ENCODE data around the gene SNX9. TPM values are rescaled to one million over a fixed set of nuclear protein-coding genes. Genes with fewer than 3 reads are reported as not detected.

SNX9 gene
- total RNA-seq, 4 donors from 2014 or later, result 29.4 to 44.9 (median 33.3) TPM

- no peak for DNase-seq
Observed at GRCh38 chr6:157962601-157963302, 139.7 kb downstream of the SNX9 start.

DNA sequence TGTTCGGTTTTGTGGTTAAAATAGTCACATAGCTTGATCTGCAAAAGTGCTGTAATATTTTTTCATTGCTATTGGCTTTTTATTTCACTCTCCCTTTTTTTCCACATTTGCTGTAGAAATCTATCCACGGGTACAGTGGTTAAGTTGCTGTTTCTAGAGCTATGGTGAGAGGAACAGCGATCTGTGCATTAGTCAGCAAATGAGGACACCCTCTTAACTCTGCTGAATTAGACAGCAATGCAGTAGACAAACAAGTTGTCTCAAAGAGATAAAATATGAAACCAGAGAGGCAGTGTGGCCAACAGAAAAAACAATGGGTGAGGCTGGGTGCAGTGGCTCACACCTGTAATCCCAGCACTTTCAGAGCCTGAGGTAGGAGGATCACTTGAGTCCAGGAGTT lies 141.1 kb downstream of the SNX9 start:
- Histone ChIP-seq H3K9me3 (no peaks in the 10 kb centered on the region), H3K4me3 (no peak overlapping the region), H3K4me1 (no peaks in the 10 kb centered on the region), H3K27me3 (no peaks in the 10 kb centered on the region), H3K36me3 (no peaks in the 10 kb centered on the region), H3K27ac (no peak overlapping the region)
- in situ Hi-C loops (cut with MboI; ENCODE audit: low sequenced_read_pairs in 4 of 4) (no loop called here), intact Hi-C loops (cut with DNase I; ENCODE audit: low total_unique reads) (no loop called here)
- no peak for ATAC-seq
- TF ChIP-seq, protein P1, sequence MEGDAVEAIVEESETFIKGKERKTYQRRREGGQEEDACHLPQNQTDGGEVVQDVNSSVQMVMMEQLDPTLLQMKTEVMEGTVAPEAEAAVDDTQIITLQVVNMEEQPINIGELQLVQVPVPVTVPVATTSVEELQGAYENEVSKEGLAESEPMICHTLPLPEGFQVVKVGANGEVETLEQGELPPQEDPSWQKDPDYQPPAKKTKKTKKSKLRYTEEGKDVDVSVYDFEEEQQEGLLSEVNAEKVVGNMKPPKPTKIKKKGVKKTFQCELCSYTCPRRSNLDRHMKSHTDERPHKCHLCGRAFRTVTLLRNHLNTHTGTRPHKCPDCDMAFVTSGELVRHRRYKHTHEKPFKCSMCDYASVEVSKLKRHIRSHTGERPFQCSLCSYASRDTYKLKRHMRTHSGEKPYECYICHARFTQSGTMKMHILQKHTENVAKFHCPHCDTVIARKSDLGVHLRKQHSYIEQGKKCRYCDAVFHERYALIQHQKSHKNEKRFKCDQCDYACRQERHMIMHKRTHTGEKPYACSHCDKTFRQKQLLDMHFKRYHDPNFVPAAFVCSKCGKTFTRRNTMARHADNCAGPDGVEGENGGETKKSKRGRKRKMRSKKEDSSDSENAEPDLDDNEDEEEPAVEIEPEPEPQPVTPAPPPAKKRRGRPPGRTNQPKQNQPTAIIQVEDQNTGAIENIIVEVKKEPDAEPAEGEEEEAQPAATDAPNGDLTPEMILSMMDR (IDR thresholded peaks at IDR 0.05 in 4 of 5, conservative IDR thresholded peaks at IDR 0.05 in 1 of 5), result no peak
- TF ChIP-seq POLR2A (IDR thresholded peaks at IDR 0.05), result no peak
- DNase-seq, result no peak

More at GRCh38 chr6:157962601-157963302, 139.7 kb downstream of the SNX9 start:
- in situ Hi-C loops (cut with MboI; ENCODE audit: low sequenced_read_pairs in 4 of 4) (no loop called here), intact Hi-C loops (cut with DNase I; ENCODE audit: low total_unique reads) (no loop called here)
- Histone ChIP-seq H3K27me3 (no peaks in the 10 kb centered on the region), H3K27ac (no peak overlapping the region), H3K4me3 (no peak overlapping the region), H3K4me1 (no peaks in the 10 kb centered on the region), H3K9me3 (peaks cover 0 to 4% (median 0%) of the 10 kb centered on the region in 3 donors), H3K36me3 (no peaks in the 10 kb centered on the region)
- TF ChIP-seq, protein P1 (IDR thresholded peaks at IDR 0.05 in 4 of 5, conservative IDR thresholded peaks at IDR 0.05 in 1 of 5), result no peak
- TF ChIP-seq POLR2A (IDR thresholded peaks at IDR 0.05), result no peak
- ATAC-seq, result no peak

GRCh38 chr6:157965387-157965786 lies 142.3 kb downstream of the SNX9 start:
- Histone ChIP-seq H3K9me3 (no peaks in the 10 kb centered on the region), H3K27ac (no peak overlapping the region), H3K36me3 (no peaks in the 10 kb centered on the region), H3K4me3 (no peak overlapping the region), H3K27me3 (no peaks in the 10 kb centered on the region), H3K4me1 (no peaks in the 10 kb centered on the region)
- in situ Hi-C loops (cut with MboI; ENCODE audit: low sequenced_read_pairs in 4 of 4) (no loop called here), intact Hi-C loops (cut with DNase I; ENCODE audit: low total_unique reads) (no loop called here)
- DNase-seq, result no peak
- no peak for TF ChIP-seq POLR2A (IDR thresholded peaks at IDR 0.05)
- TF ChIP-seq, protein P1 (IDR thresholded peaks at IDR 0.05 in 4 of 5, conservative IDR thresholded peaks at IDR 0.05 in 1 of 5), result no peak
- no peak for ATAC-seq

GRCh38 chr6:157966589-157966977 lies 143.5 kb downstream of the SNX9 start:
- H3K27ac ChIP-seq, result no peak overlapping the region
- H3K27me3 ChIP-seq, result no peaks in the 10 kb centered on the region
- no peak for ATAC-seq
- in situ Hi-C loops (cut with MboI; ENCODE audit: low sequenced_read_pairs in 4 of 4) (no loop called here), intact Hi-C loops (cut with DNase I; ENCODE audit: low total_unique reads) (no loop called here)
- no peak for DNase-seq
- no peaks in the 10 kb centered on the region for H3K9me3 ChIP-seq
- no peaks in the 10 kb centered on the region for H3K4me1 ChIP-seq
- no peak overlapping the region for H3K4me3 ChIP-seq
- no peaks in the 10 kb centered on the region for H3K36me3 ChIP-seq
- TF ChIP-seq POLR2A (IDR thresholded peaks at IDR 0.05), result no peak
- TF ChIP-seq, protein P1 (IDR thresholded peaks at IDR 0.05 in 4 of 5, conservative IDR thresholded peaks at IDR 0.05 in 1 of 5), result no peak

GRCh38 chr6:157967020-157967419 lies 144.0 kb downstream of the SNX9 start:
- intact Hi-C loops (cut with DNase I; ENCODE audit: low total_unique reads) (no loop called here), in situ Hi-C loops (cut with MboI; ENCODE audit: low sequenced_read_pairs in 4 of 4) (no loop called here)
- H3K36me3 ChIP-seq, result no peaks in the 10 kb centered on the region
- no peak overlapping the region for H3K4me3 ChIP-seq
- DNase-seq (no peak), ATAC-seq (no peak)
- no peaks in the 10 kb centered on the region for H3K27me3 ChIP-seq
- no peaks in the 10 kb centered on the region for H3K4me1 ChIP-seq
- TF ChIP-seq, protein P1 (IDR thresholded peaks at IDR 0.05 in 4 of 5, conservative IDR thresholded peaks at IDR 0.05 in 1 of 5), result no peak
- TF ChIP-seq POLR2A (IDR thresholded peaks at IDR 0.05), result no peak
- no peak overlapping the region for H3K27ac ChIP-seq
- no peaks in the 10 kb centered on the region for H3K9me3 ChIP-seq
